Measurements from ENCODE around the gene STMN3.

DNA sequence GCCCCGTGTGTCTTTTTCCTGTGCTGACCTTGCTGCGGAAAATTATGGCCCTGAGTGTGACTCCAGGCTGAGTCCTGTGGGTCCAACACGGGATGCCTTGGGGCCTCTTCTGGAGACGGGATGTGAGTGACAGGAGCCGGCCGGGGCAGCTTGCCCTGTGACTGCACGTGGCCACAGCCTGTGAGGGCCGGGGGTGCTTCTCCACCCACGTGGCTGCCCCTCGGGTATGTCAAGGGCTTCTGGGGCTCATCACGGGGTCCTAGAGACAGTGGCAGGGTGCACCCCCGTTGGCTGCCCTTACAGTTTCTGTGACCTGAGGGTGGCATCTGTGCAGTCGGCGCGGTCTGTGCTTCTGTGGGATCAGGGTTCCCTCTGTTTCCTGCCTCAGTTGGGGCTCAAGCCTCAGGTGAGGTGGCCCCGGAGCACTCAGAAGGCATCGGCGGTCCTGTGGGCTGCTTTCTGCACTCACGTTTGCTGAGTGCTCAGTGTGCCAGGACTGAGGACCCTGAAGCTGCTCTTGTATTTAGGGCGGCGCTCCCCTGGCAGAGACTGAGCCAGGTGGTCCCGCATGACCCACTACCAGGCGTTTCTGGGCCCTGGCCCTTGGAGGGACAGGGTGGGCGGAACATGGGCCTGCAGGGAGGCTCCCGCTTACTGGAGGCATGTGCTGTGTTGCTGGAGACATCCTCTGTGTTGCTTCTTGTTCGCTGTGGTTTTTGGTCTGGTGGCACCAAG, 10.3 kb upstream of the STMN3 start:
- TF ChIP-seq, protein P1, sequence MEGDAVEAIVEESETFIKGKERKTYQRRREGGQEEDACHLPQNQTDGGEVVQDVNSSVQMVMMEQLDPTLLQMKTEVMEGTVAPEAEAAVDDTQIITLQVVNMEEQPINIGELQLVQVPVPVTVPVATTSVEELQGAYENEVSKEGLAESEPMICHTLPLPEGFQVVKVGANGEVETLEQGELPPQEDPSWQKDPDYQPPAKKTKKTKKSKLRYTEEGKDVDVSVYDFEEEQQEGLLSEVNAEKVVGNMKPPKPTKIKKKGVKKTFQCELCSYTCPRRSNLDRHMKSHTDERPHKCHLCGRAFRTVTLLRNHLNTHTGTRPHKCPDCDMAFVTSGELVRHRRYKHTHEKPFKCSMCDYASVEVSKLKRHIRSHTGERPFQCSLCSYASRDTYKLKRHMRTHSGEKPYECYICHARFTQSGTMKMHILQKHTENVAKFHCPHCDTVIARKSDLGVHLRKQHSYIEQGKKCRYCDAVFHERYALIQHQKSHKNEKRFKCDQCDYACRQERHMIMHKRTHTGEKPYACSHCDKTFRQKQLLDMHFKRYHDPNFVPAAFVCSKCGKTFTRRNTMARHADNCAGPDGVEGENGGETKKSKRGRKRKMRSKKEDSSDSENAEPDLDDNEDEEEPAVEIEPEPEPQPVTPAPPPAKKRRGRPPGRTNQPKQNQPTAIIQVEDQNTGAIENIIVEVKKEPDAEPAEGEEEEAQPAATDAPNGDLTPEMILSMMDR (IDR thresholded peaks at IDR 0.05; ENCODE audit: low read length), result no peak
- TF ChIP-seq EZH2 (IDR thresholded peaks at IDR 0.05; ENCODE audit: borderline replicate concordance, low read length), result no peak
